A673 (cell line): ENCODE measurements around the gene CAGE1.

ENCODE experiments used
- CTCF ChIP-seq: fragments of 300-800, 200-600 bp; sonication (generic); conservative IDR thresholded peaks from 2 replicates; pipeline ENCODE4 v1.5.1; 2017; ENCODE audit warnings: low read depth, mild to moderate bottlenecking, antibody characterized with exemption, low read length, moderate library complexity, mixed read lengths
- EZH2 ChIP-seq: fragments of 200-600 bp; sonication (generic); IDR thresholded peaks from 2 replicates; pipeline ENCODE4 v1.6.1; 2017; ENCODE audit warnings: borderline replicate concordance, low read depth, mild to moderate bottlenecking, mixed read lengths, antibody characterized with exemption, low read length; ENCODE audit not compliant: poor library complexity, severe bottlenecking

GRCh38 chr6:7409740-7410139 is 20.2 kb upstream of the CAGE1 start:
- no peak for TF ChIP-seq CTCF
- no peak for TF ChIP-seq EZH2
